Muscle layer of colon (tissue), 2 donors: ENCODE data around the gene SPATA20.

Experiments used
- H3K27ac ChIP-seq: one replicate; pipeline ENCODE4 v1.7.0; 2013; ENCODE audit warnings: low read depth, mild to moderate bottlenecking, low read length, moderate library complexity
- H3K27me3 ChIP-seq, 2 donors: one replicate each; pipeline ENCODE4 v1.7.0; 2013; ENCODE audit warnings: low read length in 2 of 2, mild to moderate bottlenecking in 2 of 2; ENCODE audit not compliant: insufficient read depth in 2 of 2, control insufficient read depth in 1 of 2
- H3K36me3 ChIP-seq: one replicate; pipeline ENCODE4 v1.7.0; 2013; ENCODE audit warnings: mild to moderate bottlenecking, low read length; ENCODE audit not compliant: insufficient read depth
- H3K4me1 ChIP-seq: one replicate; pipeline ENCODE4 v1.7.0; 2013; ENCODE audit warnings: mild to moderate bottlenecking, low read length; ENCODE audit not compliant: insufficient read depth
- H3K4me3 ChIP-seq, 2 donors: one replicate each; pipeline ENCODE4 v1.7.0; 2013; ENCODE audit warnings: low read length in 2 of 2, low read depth in 1 of 2, mild to moderate bottlenecking in 1 of 2, moderate library complexity in 1 of 2
- H3K9ac ChIP-seq: one replicate; pipeline ENCODE4 v1.7.0; 2013; ENCODE audit warnings: low read length
- H3K9me3 ChIP-seq: one replicate; pipeline ENCODE4 v1.7.0; 2013; ENCODE audit warnings: mild to moderate bottlenecking, low read length
- donor health status: abdominal sarcoma.
- donor health status: Adenocarcinoma of cecum.

The SPATA20 gene

GRCh38 chr17:50523208-50523607 is 23.8 kb upstream of the SPATA20 start:
- no peak overlapping the region for H3K9ac ChIP-seq
- no peak overlapping the region for H3K27ac ChIP-seq
- no peak overlapping the region for H3K4me3 ChIP-seq
- no peaks in the 10 kb centered on the region for H3K36me3 ChIP-seq
- H3K9me3 ChIP-seq, result no peaks in the 10 kb centered on the region
- H3K4me1 ChIP-seq, result no peaks in the 10 kb centered on the region
- no peaks in the 10 kb centered on the region for H3K27me3 ChIP-seq

GRCh38 chr17:50524838-50525237 is 22.1 kb upstream of the SPATA20 start:
- no peaks in the 10 kb centered on the region for H3K36me3 ChIP-seq

GRCh38 chr17:50527155-50527762 is 19.7 kb upstream of the SPATA20 start:
- no peak overlapping the region for H3K4me3 ChIP-seq
- H3K4me1 ChIP-seq, result no peaks in the 10 kb centered on the region
- no peak overlapping the region for H3K27ac ChIP-seq
- H3K36me3 ChIP-seq, result no peaks in the 10 kb centered on the region
- H3K27me3 ChIP-seq, result peaks cover 10 to 16% of the 10 kb centered on the region in 2 donors
- H3K9ac ChIP-seq, result no peak overlapping the region
- H3K9me3 ChIP-seq, result no peaks in the 10 kb centered on the region

More at GRCh38 chr17:50524838-50525237, 22.1 kb upstream of the SPATA20 start:
- Histone ChIP-seq H3K27ac (no peak overlapping the region), H3K4me1 (no peaks in the 10 kb centered on the region), H3K9me3 (no peaks in the 10 kb centered on the region), H3K4me3 (no peak overlapping the region), H3K9ac (no peak overlapping the region), H3K27me3 (no peaks in the 10 kb centered on the region)

- Histone ChIP-seq H3K36me3 (no peaks in the 10 kb centered on the region), H3K4me1 (no peaks in the 10 kb centered on the region), H3K27me3 (peaks cover 18 to 23% of the 10 kb centered on the region in 2 donors), H3K4me3 (no peak overlapping the region), H3K27ac (no peak overlapping the region), H3K9me3 (no peaks in the 10 kb centered on the region), H3K9ac (no peak overlapping the region)
Measured at GRCh38 chr17:50527949-50528474, 19.0 kb upstream of the SPATA20 start.

- H3K36me3 ChIP-seq, result no peaks in the 10 kb centered on the region
- peaks cover 32 to 35% of the 10 kb centered on the region in 2 donors for H3K27me3 ChIP-seq
- H3K4me3 ChIP-seq, result no peak overlapping the region
- H3K9ac ChIP-seq, result no peak overlapping the region
- H3K4me1 ChIP-seq, result peaks cover 12% of the 10 kb centered on the region
- H3K9me3 ChIP-seq, result no peaks in the 10 kb centered on the region
- no peak overlapping the region for H3K27ac ChIP-seq
Measured at GRCh38 chr17:50529849-50530248, 17.1 kb upstream of the SPATA20 start.

GRCh38 chr17:50531428-50532025 is 15.4 kb upstream of the SPATA20 start:
- Histone ChIP-seq H3K9ac (no peak overlapping the region), H3K9me3 (no peaks in the 10 kb centered on the region), H3K27me3 (peaks cover 35 to 39% of the 10 kb centered on the region in 2 donors), H3K36me3 (no peaks in the 10 kb centered on the region), H3K27ac (no peak overlapping the region), H3K4me3 (no peak overlapping the region), H3K4me1 (peaks cover 12% of the 10 kb centered on the region)

GRCh38 chr17:50532452-50533024 is 14.4 kb upstream of the SPATA20 start, which contains the start of gene EPN3:
Gene EPN3 (plus strand): TSS chr17:50532735. CDS start chr17:50536557, 3,822 bp downstream.
- no peak within 1 kb of the TSS for H3K9ac ChIP-seq
- H3K36me3 ChIP-seq, result no peaks in the 10 kb centered on the region
- H3K4me1 ChIP-seq, result peaks cover 12% of the 10 kb centered on the region
- peaks cover 35 to 39% of the 10 kb centered on the region in 2 donors for H3K27me3 ChIP-seq
- H3K9me3 ChIP-seq, result no peaks in the 10 kb centered on the region
- H3K27ac ChIP-seq, result no peak within 1 kb of the TSS
- H3K4me3 ChIP-seq, result no peak within 1 kb of the TSS

- H3K27ac ChIP-seq, result no peak overlapping the region
- no peak overlapping the region for H3K9ac ChIP-seq
- H3K4me3 ChIP-seq, result no peak overlapping the region
Measured at GRCh38 chr17:50533185-50533584, 13.8 kb upstream of the SPATA20 start.

GRCh38 chr17:50533720-50534148 is 13.2 kb upstream of the SPATA20 start:
- no peak overlapping the region for H3K27ac ChIP-seq

More at GRCh38 chr17:50533185-50533584, 13.8 kb upstream of the SPATA20 start:
- H3K4me1 ChIP-seq, result peaks cover 12% of the 10 kb centered on the region
- H3K27me3 ChIP-seq, result peaks cover 35 to 39% of the 10 kb centered on the region in 2 donors
- H3K36me3 ChIP-seq, result no peaks in the 10 kb centered on the region
- H3K9me3 ChIP-seq, result no peaks in the 10 kb centered on the region

GRCh38 chr17:50534222-50534978 is 12.6 kb upstream of the SPATA20 start:
- H3K27me3 ChIP-seq, result peaks cover 35 to 39% of the 10 kb centered on the region in 2 donors
- no peaks in the 10 kb centered on the region for H3K9me3 ChIP-seq
- H3K4me3 ChIP-seq, result no peak overlapping the region
- H3K9ac ChIP-seq, result no peak overlapping the region
- no peak overlapping the region for H3K27ac ChIP-seq
- no peaks in the 10 kb centered on the region for H3K36me3 ChIP-seq
- peaks cover 12% of the 10 kb centered on the region for H3K4me1 ChIP-seq

More at GRCh38 chr17:50533720-50534148, 13.2 kb upstream of the SPATA20 start:
- Histone ChIP-seq H3K36me3 (no peaks in the 10 kb centered on the region), H3K4me3 (no peak overlapping the region), H3K9ac (no peak overlapping the region), H3K4me1 (peaks cover 12% of the 10 kb centered on the region), H3K27me3 (peaks cover 35 to 39% of the 10 kb centered on the region in 2 donors), H3K9me3 (no peaks in the 10 kb centered on the region)

- H3K9me3 ChIP-seq, result no peaks in the 10 kb centered on the region
- H3K27ac ChIP-seq, result no peak overlapping the region
- H3K36me3 ChIP-seq, result no peaks in the 10 kb centered on the region
- no peak overlapping the region for H3K9ac ChIP-seq
- peaks cover 35 to 39% of the 10 kb centered on the region in 2 donors for H3K27me3 ChIP-seq
- H3K4me3 ChIP-seq, result no peak overlapping the region
- H3K4me1 ChIP-seq, result peaks cover 12% of the 10 kb centered on the region
Measured at GRCh38 chr17:50534979-50535326, 12.0 kb upstream of the SPATA20 start.
